WTC11 (cell line): ENCODE results near the gene LRIG1.

ENCODE experiments used
- ATF1 ChIP-seq: sonication (generic); formaldehyde crosslinking; IDR thresholded peaks from 2 replicates; pipeline ENCODE4 v1.8.1; 2023; ENCODE audit warnings: mild to moderate bottlenecking, moderate library complexity, missing genetic modification reagents
- E2F4 ChIP-seq: sonication (generic); formaldehyde crosslinking; IDR thresholded peaks from 2 replicates; pipeline ENCODE4 v1.8.1; 2022; ENCODE audit warnings: low read depth, mild to moderate bottlenecking, moderate library complexity, missing genetic modification reagents, borderline replicate concordance
- GABPB1 ChIP-seq: sonication (generic); formaldehyde crosslinking; IDR thresholded peaks from 2 replicates; pipeline ENCODE4 v1.8.1; 2023; ENCODE audit warnings: mild to moderate bottlenecking, missing genetic modification reagents
- ZNF121 ChIP-seq: sonication (generic); formaldehyde crosslinking; IDR thresholded peaks from 2 replicates; pipeline ENCODE4 v1.8.0; 2023; ENCODE audit warnings: missing genetic modification reagents
- TF ChIP-seq, protein P1 (sequence below): fragments of 200-600 bp; IDR thresholded peaks from 2 replicates; pipeline ENCODE4 v1.8.0; 2022; ENCODE audit warnings: antibody characterized with exemption
- TF ChIP-seq, protein P2 (sequence below): sonication (generic); formaldehyde crosslinking; IDR thresholded peaks from 2 replicates; pipeline ENCODE4 v1.8.0; 2022; ENCODE audit warnings: mild to moderate bottlenecking, missing genetic modification reagents

- TF ChIP-seq GABPB1 (no peak), E2F4 (CRISPR knock-in tag) (no peak), ATF1 (CRISPR knock-in tag) (no peak), ZNF121 (CRISPR knock-in tag) (no peak)
- TF ChIP-seq, protein P1, sequence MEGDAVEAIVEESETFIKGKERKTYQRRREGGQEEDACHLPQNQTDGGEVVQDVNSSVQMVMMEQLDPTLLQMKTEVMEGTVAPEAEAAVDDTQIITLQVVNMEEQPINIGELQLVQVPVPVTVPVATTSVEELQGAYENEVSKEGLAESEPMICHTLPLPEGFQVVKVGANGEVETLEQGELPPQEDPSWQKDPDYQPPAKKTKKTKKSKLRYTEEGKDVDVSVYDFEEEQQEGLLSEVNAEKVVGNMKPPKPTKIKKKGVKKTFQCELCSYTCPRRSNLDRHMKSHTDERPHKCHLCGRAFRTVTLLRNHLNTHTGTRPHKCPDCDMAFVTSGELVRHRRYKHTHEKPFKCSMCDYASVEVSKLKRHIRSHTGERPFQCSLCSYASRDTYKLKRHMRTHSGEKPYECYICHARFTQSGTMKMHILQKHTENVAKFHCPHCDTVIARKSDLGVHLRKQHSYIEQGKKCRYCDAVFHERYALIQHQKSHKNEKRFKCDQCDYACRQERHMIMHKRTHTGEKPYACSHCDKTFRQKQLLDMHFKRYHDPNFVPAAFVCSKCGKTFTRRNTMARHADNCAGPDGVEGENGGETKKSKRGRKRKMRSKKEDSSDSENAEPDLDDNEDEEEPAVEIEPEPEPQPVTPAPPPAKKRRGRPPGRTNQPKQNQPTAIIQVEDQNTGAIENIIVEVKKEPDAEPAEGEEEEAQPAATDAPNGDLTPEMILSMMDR = no peak
- TF ChIP-seq, protein P2, sequence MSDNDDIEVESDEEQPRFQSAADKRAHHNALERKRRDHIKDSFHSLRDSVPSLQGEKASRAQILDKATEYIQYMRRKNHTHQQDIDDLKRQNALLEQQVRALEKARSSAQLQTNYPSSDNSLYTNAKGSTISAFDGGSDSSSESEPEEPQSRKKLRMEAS (CRISPR knock-in tag) = no peak
Measured at GRCh38 chr3:66483409-66483906, 17.4 kb downstream of the LRIG1 start.
